ENCODE data around the gene TMEM94.

TMEM94 gene

DNA sequence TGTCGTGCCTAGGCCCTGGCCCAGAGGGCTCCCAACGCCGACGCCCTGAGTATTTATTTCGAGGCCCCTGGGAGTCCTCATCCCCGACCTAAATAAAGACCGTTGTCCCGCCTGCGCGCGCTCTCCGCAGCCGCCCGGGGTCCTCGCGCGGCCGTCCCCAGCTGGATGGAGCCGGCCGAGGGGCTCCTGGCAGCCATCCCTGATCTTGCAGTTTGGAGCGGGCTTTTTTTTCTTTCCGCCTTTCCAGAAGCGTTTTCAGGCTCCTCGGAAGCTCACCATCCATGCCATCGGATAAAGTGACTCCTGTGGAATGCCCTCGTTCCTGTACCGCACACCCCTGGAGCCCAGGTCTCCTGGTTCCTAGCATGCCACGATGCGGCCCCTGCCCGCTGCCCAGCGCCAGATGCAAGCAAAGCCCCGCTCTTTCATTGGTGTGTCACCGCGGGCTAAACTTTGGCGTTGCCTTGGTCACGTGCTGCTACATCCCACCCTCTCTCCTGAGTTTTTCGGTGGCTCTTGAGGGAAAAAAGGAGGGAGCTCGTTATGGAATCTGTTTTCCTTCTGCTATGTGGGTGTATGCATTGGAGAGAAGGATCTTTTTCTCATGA, 716 bp downstream of the TMEM94 start:
- Mint-ChIP-seq H3K27ac (peak overlapping the region; percentile 98), H3K9me3 (no peaks in the 10 kb centered on the region), H3K27me3 (no peaks in the 10 kb centered on the region), H3K36me3 (ENCODE audit: low read depth) (peaks cover 10% of the 10 kb centered on the region), H3K4me1 (ENCODE audit: low read depth) (peaks cover 48% of the 10 kb centered on the region), H3K4me3 (peak overlapping the region; percentile 86)
- intact Hi-C loops (cut with micrococcal nuclease), result no loop called here

- Mint-ChIP-seq H3K27ac (peak overlapping the region; percentile 22), H3K4me3 (no peak overlapping the region), H3K27me3 (no peaks in the 10 kb centered on the region), H3K36me3 (ENCODE audit: low read depth) (peaks cover 16% of the 10 kb centered on the region), H3K4me1 (ENCODE audit: low read depth) (peaks cover 41% of the 10 kb centered on the region), H3K9me3 (no peaks in the 10 kb centered on the region)
- intact Hi-C loops (cut with micrococcal nuclease), result no loop called here
These were observed 2.8 kb downstream of the TMEM94 start for GRCh38 chr17:75459246-75459589.

DNA sequence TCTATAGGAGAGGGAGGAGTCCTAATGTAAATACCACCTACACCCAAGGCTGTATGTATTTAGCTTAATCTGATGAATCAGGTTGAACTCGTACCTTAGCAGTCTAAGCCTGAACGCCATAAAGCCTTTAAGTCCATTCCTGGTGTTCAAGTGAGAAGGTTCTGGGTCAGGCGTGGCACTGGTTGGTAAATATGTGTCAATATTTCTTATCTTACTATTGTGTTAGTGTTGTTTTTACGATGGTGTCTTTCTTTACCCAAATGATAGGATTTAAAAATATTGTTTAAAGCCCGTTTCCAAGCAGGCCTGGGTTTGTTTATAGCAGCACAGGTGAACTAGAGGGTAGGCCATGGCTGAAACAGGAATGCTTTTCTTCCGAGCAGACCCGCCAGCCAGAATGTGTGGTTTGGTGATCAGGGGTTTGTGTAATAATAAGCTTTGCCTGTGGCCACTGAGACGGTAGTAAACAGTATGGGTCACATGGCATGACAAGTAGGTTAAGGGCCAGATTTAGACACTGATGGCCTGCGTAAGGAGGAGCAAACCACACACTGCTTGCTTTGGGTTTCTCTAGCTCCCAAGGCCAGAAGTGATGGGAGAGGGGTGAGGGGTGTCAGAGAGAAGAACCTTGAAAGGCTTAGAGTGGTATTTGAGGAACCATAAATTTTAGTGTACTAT, 3.3 kb downstream of the TMEM94 start:
- no peaks in the 10 kb centered on the region for H3K27me3 Mint-ChIP-seq
- H3K4me3 Mint-ChIP-seq, result no peak overlapping the region
- peak overlapping the region; percentile 45 for H3K27ac Mint-ChIP-seq
- H3K9me3 Mint-ChIP-seq, result no peaks in the 10 kb centered on the region
- intact Hi-C loops (cut with micrococcal nuclease), result no loop called here
- H3K4me1 Mint-ChIP-seq (ENCODE audit: low read depth), result peaks cover 40% of the 10 kb centered on the region
- peaks cover 21% of the 10 kb centered on the region for H3K36me3 Mint-ChIP-seq (ENCODE audit: low read depth)

GRCh38 chr17:75460295-75460694, 3.9 kb downstream of the TMEM94 start:
- Mint-ChIP-seq H3K4me3 (no peak overlapping the region), H3K9me3 (no peaks in the 10 kb centered on the region), H3K4me1 (ENCODE audit: low read depth) (peaks cover 40% of the 10 kb centered on the region), H3K27me3 (no peaks in the 10 kb centered on the region), H3K27ac (peak overlapping the region; percentile 45), H3K36me3 (ENCODE audit: low read depth) (peaks cover 22% of the 10 kb centered on the region)
- intact Hi-C loops (cut with micrococcal nuclease), result no loop called here

DNA sequence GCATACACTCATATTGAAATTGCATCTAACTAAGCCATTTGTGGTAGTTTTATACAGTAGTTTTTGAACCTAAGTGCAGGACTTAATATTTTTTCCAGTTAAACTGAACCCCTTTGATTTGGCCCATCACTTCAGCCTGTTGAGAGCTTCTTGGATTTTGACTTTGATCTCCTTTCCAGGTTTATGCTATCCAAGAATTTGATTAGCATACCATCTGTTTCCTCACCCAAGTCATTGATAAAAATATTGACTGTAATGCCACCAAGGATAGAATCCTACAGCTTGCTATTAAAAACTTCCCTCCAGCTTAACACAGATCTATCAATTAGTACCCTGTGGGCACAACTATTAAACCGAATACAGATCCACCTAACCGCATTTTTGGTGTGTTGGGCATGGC, 7.2 kb downstream of the TMEM94 start:
- intact Hi-C loops (cut with micrococcal nuclease), result no loop called here
- H3K4me3 Mint-ChIP-seq, result no peak overlapping the region
- H3K27ac Mint-ChIP-seq, result no peak overlapping the region
- H3K9me3 Mint-ChIP-seq, result no peaks in the 10 kb centered on the region
- H3K36me3 Mint-ChIP-seq (ENCODE audit: low read depth), result peaks cover 17% of the 10 kb centered on the region
- no peaks in the 10 kb centered on the region for H3K27me3 Mint-ChIP-seq
- peaks cover 22% of the 10 kb centered on the region for H3K4me1 Mint-ChIP-seq (ENCODE audit: low read depth)

GRCh38 chr17:75465039-75465438, 8.6 kb downstream of the TMEM94 start:
- no peak overlapping the region for H3K27ac Mint-ChIP-seq

DNA sequence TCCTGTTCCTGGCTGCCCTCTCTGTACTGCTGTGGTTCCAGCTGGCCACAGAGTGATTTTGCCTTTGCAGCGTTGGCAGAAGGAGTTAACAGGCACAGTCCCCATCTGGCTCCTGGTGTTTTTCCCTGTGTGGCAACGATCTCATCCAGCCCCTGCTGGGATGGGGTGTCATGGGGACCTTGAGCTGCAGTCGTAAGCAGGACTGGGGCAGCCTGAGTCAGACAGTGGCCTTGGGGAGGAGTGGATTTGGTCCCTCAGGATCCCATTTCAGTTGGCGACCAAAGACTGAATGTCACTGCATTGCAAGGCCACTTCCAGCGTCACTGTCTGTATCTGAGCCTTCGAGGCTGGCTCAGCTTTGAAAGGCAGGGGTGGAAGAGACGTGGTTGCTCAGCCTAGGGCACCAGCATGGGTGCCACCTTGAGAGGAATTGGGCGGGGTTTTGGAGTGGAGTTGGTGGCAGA, 11.9 kb downstream of the TMEM94 start:
- intact Hi-C loops (cut with micrococcal nuclease), result no loop called here
- Mint-ChIP-seq H3K27ac (no peak overlapping the region), H3K4me3 (no peak overlapping the region), H3K36me3 (ENCODE audit: low read depth) (peaks cover 48% of the 10 kb centered on the region), H3K27me3 (no peaks in the 10 kb centered on the region), H3K9me3 (no peaks in the 10 kb centered on the region), H3K4me1 (ENCODE audit: low read depth) (no peaks in the 10 kb centered on the region)

More at GRCh38 chr17:75465039-75465438, 8.6 kb downstream of the TMEM94 start:
- Mint-ChIP-seq H3K4me3 (no peak overlapping the region), H3K36me3 (ENCODE audit: low read depth) (peaks cover 24% of the 10 kb centered on the region), H3K9me3 (no peaks in the 10 kb centered on the region), H3K4me1 (ENCODE audit: low read depth) (peaks cover 9% of the 10 kb centered on the region), H3K27me3 (no peaks in the 10 kb centered on the region)
- intact Hi-C loops (cut with micrococcal nuclease), result no loop called here

DNA sequence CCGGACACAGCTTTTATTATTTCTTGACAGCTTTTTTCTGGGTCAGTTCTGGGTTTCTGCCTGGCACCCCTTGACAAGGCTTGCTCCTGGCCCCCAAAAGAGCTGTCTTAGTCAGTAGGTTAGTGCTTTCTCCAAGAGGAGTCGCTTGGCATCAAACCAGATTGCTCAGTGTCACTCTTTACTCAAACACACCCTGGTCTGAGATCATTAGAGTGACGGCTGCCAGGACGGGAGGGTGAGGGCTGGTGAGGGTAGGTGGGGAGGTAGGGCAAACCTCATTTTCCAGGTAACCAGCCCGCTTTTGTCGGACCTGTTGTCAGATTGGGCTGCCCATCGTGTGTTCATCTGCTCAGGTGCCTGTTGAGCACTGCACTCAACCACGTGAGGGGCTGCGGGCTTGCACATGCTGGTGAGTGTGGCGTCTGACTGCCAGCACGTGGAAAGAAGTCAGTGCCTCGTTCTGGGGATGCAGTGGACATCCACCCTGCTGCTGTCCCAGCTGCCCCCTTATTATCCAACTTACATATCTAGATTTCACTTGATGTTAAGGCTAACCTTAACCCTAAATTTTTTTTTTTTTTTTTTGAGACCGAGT, 12.4 kb downstream of the TMEM94 start:
- no peak overlapping the region for H3K27ac Mint-ChIP-seq
- no peaks in the 10 kb centered on the region for H3K27me3 Mint-ChIP-seq
- H3K36me3 Mint-ChIP-seq (ENCODE audit: low read depth), result peaks cover 48% of the 10 kb centered on the region
- H3K9me3 Mint-ChIP-seq, result no peaks in the 10 kb centered on the region
- intact Hi-C loops (cut with micrococcal nuclease), result no loop called here
- H3K4me3 Mint-ChIP-seq, result no peak overlapping the region
- H3K4me1 Mint-ChIP-seq (ENCODE audit: low read depth), result no peaks in the 10 kb centered on the region

DNA sequence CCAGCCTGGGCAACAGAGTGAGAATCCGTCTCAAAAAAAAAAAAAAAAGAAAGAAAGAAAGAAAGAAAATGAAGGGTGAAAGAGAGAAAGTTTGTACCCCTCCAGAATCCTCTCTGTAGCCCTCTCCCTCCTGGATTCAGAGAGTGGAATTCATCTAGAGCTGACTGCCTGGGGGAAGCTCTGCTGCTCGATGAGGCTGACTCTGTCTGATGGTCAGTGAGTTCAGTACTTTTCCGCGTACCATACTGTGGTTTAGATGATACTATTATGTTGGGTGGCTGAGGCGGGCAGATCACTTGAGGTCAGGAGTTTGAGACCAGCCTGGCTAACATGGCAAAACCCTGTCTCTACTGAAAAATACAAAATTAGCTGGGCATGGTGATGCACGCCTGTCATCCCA, 14.8 kb downstream of the TMEM94 start:
- Mint-ChIP-seq H3K4me3 (no peak overlapping the region), H3K27ac (no peak overlapping the region), H3K4me1 (ENCODE audit: low read depth) (peaks cover under 1% of the 10 kb centered on the region), H3K27me3 (no peaks in the 10 kb centered on the region), H3K9me3 (no peaks in the 10 kb centered on the region), H3K36me3 (ENCODE audit: low read depth) (peaks cover 64% of the 10 kb centered on the region)
- intact Hi-C loops (cut with micrococcal nuclease), result no loop called here

DNA sequence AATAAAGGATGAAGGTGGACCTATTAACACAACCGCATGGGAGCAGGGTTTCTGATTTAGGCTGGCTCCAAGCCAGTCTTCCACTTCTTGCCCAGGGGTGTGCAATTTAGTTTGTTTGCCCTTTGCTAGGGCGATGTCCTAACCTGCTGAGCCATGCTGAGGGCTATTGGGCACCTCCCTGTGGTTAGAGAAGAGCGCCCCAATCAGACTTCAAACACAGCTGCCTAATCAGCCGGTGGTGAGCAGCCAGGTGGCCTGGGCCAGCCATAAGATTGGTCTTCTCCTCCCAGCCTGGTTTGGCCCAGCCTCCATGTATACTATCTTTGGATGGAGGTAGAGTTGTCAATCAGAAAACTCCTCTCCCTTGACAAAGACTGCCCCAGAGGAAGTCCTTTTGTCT, 15.7 kb downstream of the TMEM94 start:
- Mint-ChIP-seq H3K4me3 (no peak overlapping the region), H3K4me1 (ENCODE audit: low read depth) (peaks cover 9% of the 10 kb centered on the region), H3K36me3 (ENCODE audit: low read depth) (peaks cover 69% of the 10 kb centered on the region), H3K27me3 (no peaks in the 10 kb centered on the region), H3K9me3 (no peaks in the 10 kb centered on the region), H3K27ac (no peak overlapping the region)
- intact Hi-C loops (cut with micrococcal nuclease), result no loop called here

- Mint-ChIP-seq H3K9me3 (no peaks in the 10 kb centered on the region), H3K36me3 (ENCODE audit: low read depth) (peaks cover 69% of the 10 kb centered on the region), H3K4me1 (ENCODE audit: low read depth) (peaks cover 16% of the 10 kb centered on the region), H3K4me3 (no peak overlapping the region), H3K27ac (no peak overlapping the region), H3K27me3 (no peaks in the 10 kb centered on the region)
- intact Hi-C loops (cut with micrococcal nuclease), result no loop called here
These were observed 16.8 kb downstream of the TMEM94 start for GRCh38 chr17:75473246-75473645.

- Mint-ChIP-seq H3K9me3 (no peaks in the 10 kb centered on the region), H3K4me1 (ENCODE audit: low read depth) (peaks cover 17% of the 10 kb centered on the region), H3K4me3 (no peak overlapping the region), H3K27ac (no peak overlapping the region), H3K36me3 (ENCODE audit: low read depth) (peaks cover 65% of the 10 kb centered on the region), H3K27me3 (no peaks in the 10 kb centered on the region)
- intact Hi-C loops (cut with micrococcal nuclease), result no loop called here
These were observed 18.3 kb downstream of the TMEM94 start for GRCh38 chr17:75474736-75475135.

GRCh38 chr17:75475144-75475835, 18.9 kb downstream of the TMEM94 start:
- no peak overlapping the region for H3K27ac Mint-ChIP-seq
- intact Hi-C loops (cut with micrococcal nuclease), result no loop called here
- no peaks in the 10 kb centered on the region for H3K9me3 Mint-ChIP-seq
- H3K4me1 Mint-ChIP-seq (ENCODE audit: low read depth), result peaks cover 23% of the 10 kb centered on the region
- no peaks in the 10 kb centered on the region for H3K27me3 Mint-ChIP-seq
- H3K4me3 Mint-ChIP-seq, result no peak overlapping the region
- H3K36me3 Mint-ChIP-seq (ENCODE audit: low read depth), result peaks cover 68% of the 10 kb centered on the region

- H3K27me3 Mint-ChIP-seq, result no peaks in the 10 kb centered on the region
- intact Hi-C loops (cut with micrococcal nuclease), result no loop called here
- H3K9me3 Mint-ChIP-seq, result no peaks in the 10 kb centered on the region
- H3K4me1 Mint-ChIP-seq (ENCODE audit: low read depth), result peaks cover 28% of the 10 kb centered on the region
- H3K36me3 Mint-ChIP-seq (ENCODE audit: low read depth), result peaks cover 68% of the 10 kb centered on the region
- no peak overlapping the region for H3K27ac Mint-ChIP-seq
- no peak overlapping the region for H3K4me3 Mint-ChIP-seq
These were observed 19.4 kb downstream of the TMEM94 start for GRCh38 chr17:75475851-75476250.
